Measurements from ENCODE around the gene CCNC. TPM values are rescaled to one million over a fixed set of nuclear protein-coding genes. Genes with fewer than 3 reads are reported as not detected.
A peak's percentile ranks its signal among the peaks of the same experiment; 100 is the strongest.

The CCNC gene
- total RNA-seq, 4 donors from 2014 or later = 27.4 to 50.7 (median 45.1) TPM

GRCh38 chr6:99605911-99606655, 37.6 kb upstream of the CCNC start:
- intact Hi-C loops (cut with DNase I) = loop anchor here (10.0 kb wide), 1 partner anchor 839 kb away; no protein-coding TSS in a partner anchor
- H3K4me3 ChIP-seq = no peak overlapping the region
- TF ChIP-seq CTCF (IDR thresholded peaks at IDR 0.05) = no peak
- no peak for TF ChIP-seq EP300 (IDR thresholded peaks at IDR 0.05)
- no peak for TF ChIP-seq POLR2AphosphoS5 (IDR thresholded peaks at IDR 0.05)
- TF ChIP-seq POLR2A (IDR thresholded peaks at IDR 0.05; ENCODE audit: low read depth) = no peak
- H3K4me1 ChIP-seq = peaks cover 30 to 60% (median 44%) of the 10 kb centered on the region in 4 donors
- no peaks in the 10 kb centered on the region for H3K9me3 ChIP-seq
- DNase-seq (ENCODE audit: extremely low spot score) = no peak
- H3K36me3 ChIP-seq = no peaks in the 10 kb centered on the region
- 12% methylated on average over 16 of the region's 16 CpGs for WGBS
- no peak overlapping the region for H3K27ac ChIP-seq (replicated peaks in 1 of 4)
- peaks cover 9 to 100% (median 88%) of the 10 kb centered on the region in 4 donors for H3K27me3 ChIP-seq

GRCh38 chr6:99605074-99605734, 36.7 kb upstream of the CCNC start:
- Histone ChIP-seq H3K9me3 (no peaks in the 10 kb centered on the region), H3K36me3 (no peaks in the 10 kb centered on the region), H3K4me3 (no peak overlapping the region), H3K27me3 (peaks cover 9 to 100% (median 90%) of the 10 kb centered on the region in 4 donors), H3K27ac (replicated peaks in 1 of 4) (no peak overlapping the region), H3K4me1 (peaks cover 30 to 60% (median 44%) of the 10 kb centered on the region in 4 donors)
- intact Hi-C loops (cut with DNase I) = loop anchor here (10.0 kb wide), 1 partner anchor 840 kb away; no protein-coding TSS in a partner anchor
- no peak for DNase-seq (ENCODE audit: extremely low spot score)
- WGBS = 13% methylated on average over 16 of the region's 20 CpGs
- TF ChIP-seq EP300 (IDR thresholded peaks at IDR 0.05) (no peak), CTCF (IDR thresholded peaks at IDR 0.05) (no peak), POLR2AphosphoS5 (IDR thresholded peaks at IDR 0.05) (no peak), POLR2A (IDR thresholded peaks at IDR 0.05; ENCODE audit: low read depth) (no peak)

- Histone ChIP-seq H3K27ac (replicated peaks in 1 of 4) (no peak overlapping the region), H3K9me3 (no peaks in the 10 kb centered on the region), H3K4me3 (peak overlapping the region; percentile 38 to 54 (median 46)), H3K4me1 (peaks cover 30 to 60% (median 44%) of the 10 kb centered on the region in 4 donors), H3K27me3 (peaks cover 9 to 100% (median 86%) of the 10 kb centered on the region in 4 donors), H3K36me3 (no peaks in the 10 kb centered on the region)
- DNase-seq (ENCODE audit: extremely low spot score) = no peak
- intact Hi-C loops (cut with DNase I) = loop anchor here (10.0 kb wide), 1 partner anchor 840 kb away; no protein-coding TSS in a partner anchor
- no peak for TF ChIP-seq EP300 (IDR thresholded peaks at IDR 0.05)
- no peak for TF ChIP-seq CTCF (IDR thresholded peaks at IDR 0.05)
- no peak for TF ChIP-seq POLR2A (IDR thresholded peaks at IDR 0.05; ENCODE audit: low read depth)
- TF ChIP-seq POLR2AphosphoS5 (IDR thresholded peaks at IDR 0.05) = no peak
- 9% methylated on average over 18 of the region's 31 CpGs for WGBS
Observed at GRCh38 chr6:99604166-99605073, 36.0 kb upstream of the CCNC start.

- peaks cover 30 to 59% (median 44%) of the 10 kb centered on the region in 4 donors for H3K4me1 ChIP-seq
- no peaks in the 10 kb centered on the region for H3K36me3 ChIP-seq
- no peak overlapping the region for H3K27ac ChIP-seq (replicated peaks in 1 of 4)
- no peak for TF ChIP-seq POLR2A (IDR thresholded peaks at IDR 0.05; ENCODE audit: low read depth)
- TF ChIP-seq EP300 (IDR thresholded peaks at IDR 0.05) = no peak
- TF ChIP-seq POLR2AphosphoS5 (IDR thresholded peaks at IDR 0.05) = no peak
- no peak for TF ChIP-seq CTCF (IDR thresholded peaks at IDR 0.05)
- H3K27me3 ChIP-seq = peaks cover 9 to 100% (median 81%) of the 10 kb centered on the region in 4 donors
- WGBS = 4% methylated on average over 21 of the region's 55 CpGs
- no peaks in the 10 kb centered on the region for H3K9me3 ChIP-seq
- intact Hi-C loops (cut with DNase I) = loop anchor here (10.0 kb wide), 1 partner anchor 841 kb away; no protein-coding TSS in a partner anchor
- peak overlapping the region; percentile 38 to 54 (median 46) for H3K4me3 ChIP-seq
- no peak for DNase-seq (ENCODE audit: extremely low spot score)
Observed at GRCh38 chr6:99603421-99604165, 35.1 kb upstream of the CCNC start.

Measured in esophagus muscularis mucosa (tissue), 4 donors.